Measurements from ENCODE around the gene GNL3L.

- TF ChIP-seq POLR2A (IDR thresholded peaks at IDR 0.05; ENCODE audit: low read depth, low read length), result peak; percentile 61; the same call in 1 of the 2 replicates
- no peak for TF ChIP-seq POLR2AphosphoS5 (IDR thresholded peaks at IDR 0.05; ENCODE audit: low read depth, low read length)
Observed at GRCh38 chrX:54530357-54530900, 410 bp downstream of the GNL3L start.
